ENCODE results near the gene VSIG4.

The VSIG4 gene

GRCh38 chrX:66042307-66043077 is 2.6 kb upstream of the VSIG4 start:
- Mint-ChIP-seq H3K27me3 (ENCODE audit: low read depth) (no peaks in the 10 kb centered on the region), H3K4me3 (no peak overlapping the region), H3K27ac (no peak overlapping the region), H3K9me3 (peaks cover 4% of the 10 kb centered on the region), H3K4me1 (ENCODE audit: low read depth) (peaks cover 24% of the 10 kb centered on the region), H3K36me3 (ENCODE audit: low read depth) (no peaks in the 10 kb centered on the region)

- Mint-ChIP-seq H3K4me3 (no peak overlapping the region), H3K27ac (peak overlapping the region; percentile 73), H3K36me3 (ENCODE audit: low read depth) (no peaks in the 10 kb centered on the region), H3K27me3 (ENCODE audit: low read depth) (no peaks in the 10 kb centered on the region), H3K4me1 (ENCODE audit: low read depth) (peaks cover 2% of the 10 kb centered on the region), H3K9me3 (peaks cover 4% of the 10 kb centered on the region)
These were observed 1.8 kb downstream of the VSIG4 start for GRCh38 chrX:66038115-66038514.

DNA sequence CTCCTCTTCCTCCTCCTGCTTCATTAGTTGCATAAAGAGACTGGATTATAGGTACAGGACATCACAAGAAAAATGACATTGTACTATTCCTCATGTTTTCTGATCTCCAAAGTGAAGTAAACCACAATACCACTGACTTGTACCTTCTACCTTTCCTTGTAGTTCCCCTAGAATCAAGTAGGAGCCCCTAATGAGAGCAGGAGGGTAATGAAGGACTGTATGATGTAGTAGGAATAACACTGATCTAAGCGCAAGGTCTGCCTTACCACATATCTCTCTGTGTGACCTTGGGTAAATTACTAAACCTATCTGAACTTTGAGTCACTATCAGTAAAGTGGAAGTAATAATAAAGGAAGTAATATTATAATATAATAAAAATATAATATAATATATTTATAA is 3.6 kb downstream of the VSIG4 start:
- Mint-ChIP-seq H3K27me3 (ENCODE audit: low read depth) (no peaks in the 10 kb centered on the region), H3K36me3 (ENCODE audit: low read depth) (no peaks in the 10 kb centered on the region), H3K4me3 (no peak overlapping the region), H3K27ac (no peak overlapping the region), H3K9me3 (peaks cover 4% of the 10 kb centered on the region), H3K4me1 (ENCODE audit: low read depth) (peaks cover 2% of the 10 kb centered on the region)

- H3K27me3 Mint-ChIP-seq (ENCODE audit: low read depth) = no peaks in the 10 kb centered on the region
- H3K36me3 Mint-ChIP-seq (ENCODE audit: low read depth) = no peaks in the 10 kb centered on the region
- no peak overlapping the region for H3K4me3 Mint-ChIP-seq
- no peak overlapping the region for H3K27ac Mint-ChIP-seq
- H3K9me3 Mint-ChIP-seq = peaks cover 4% of the 10 kb centered on the region
- peaks cover 2% of the 10 kb centered on the region for H3K4me1 Mint-ChIP-seq (ENCODE audit: low read depth)
These were observed 4.2 kb downstream of the VSIG4 start for GRCh38 chrX:66035667-66036066.

GRCh38 chrX:66030505-66031317 is 9.2 kb downstream of the VSIG4 start:
- Mint-ChIP-seq H3K27ac (no peak overlapping the region), H3K36me3 (ENCODE audit: low read depth) (no peaks in the 10 kb centered on the region), H3K4me3 (no peak overlapping the region), H3K9me3 (no peaks in the 10 kb centered on the region), H3K27me3 (ENCODE audit: low read depth) (no peaks in the 10 kb centered on the region), H3K4me1 (ENCODE audit: low read depth) (peaks cover 5% of the 10 kb centered on the region)

DNA sequence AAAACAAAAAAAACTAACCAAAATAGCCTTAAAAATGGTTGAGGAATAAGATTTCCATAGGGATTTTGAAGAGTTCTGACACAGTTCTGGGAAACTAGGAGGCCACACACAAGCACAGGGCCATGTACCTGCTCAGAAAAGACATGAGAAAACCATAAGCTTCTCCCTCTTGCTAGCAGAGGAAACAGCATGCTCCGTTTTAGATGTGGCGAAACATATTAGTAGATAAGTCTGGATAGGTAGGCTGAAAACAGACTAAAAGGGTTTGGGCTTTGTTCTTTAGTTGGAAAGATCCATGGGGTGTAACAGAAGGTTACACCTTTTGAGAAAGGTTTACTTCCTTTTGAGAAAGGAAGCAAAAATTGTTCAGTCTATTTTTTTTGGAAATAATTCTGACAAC is 10.9 kb downstream of the VSIG4 start:
- Mint-ChIP-seq H3K27ac (no peak overlapping the region), H3K4me1 (ENCODE audit: low read depth) (peaks cover 6% of the 10 kb centered on the region), H3K4me3 (no peak overlapping the region), H3K36me3 (ENCODE audit: low read depth) (peaks cover 4% of the 10 kb centered on the region), H3K27me3 (ENCODE audit: low read depth) (no peaks in the 10 kb centered on the region), H3K9me3 (no peaks in the 10 kb centered on the region)

GRCh38 chrX:66024570-66024969 is 15.3 kb downstream of the VSIG4 start:
- H3K9me3 Mint-ChIP-seq = no peaks in the 10 kb centered on the region
- H3K36me3 Mint-ChIP-seq (ENCODE audit: low read depth) = peaks cover 14% of the 10 kb centered on the region
- no peaks in the 10 kb centered on the region for H3K27me3 Mint-ChIP-seq (ENCODE audit: low read depth)
- H3K4me3 Mint-ChIP-seq = no peak overlapping the region
- no peak overlapping the region for H3K27ac Mint-ChIP-seq
- H3K4me1 Mint-ChIP-seq (ENCODE audit: low read depth) = peaks cover 31% of the 10 kb centered on the region

DNA sequence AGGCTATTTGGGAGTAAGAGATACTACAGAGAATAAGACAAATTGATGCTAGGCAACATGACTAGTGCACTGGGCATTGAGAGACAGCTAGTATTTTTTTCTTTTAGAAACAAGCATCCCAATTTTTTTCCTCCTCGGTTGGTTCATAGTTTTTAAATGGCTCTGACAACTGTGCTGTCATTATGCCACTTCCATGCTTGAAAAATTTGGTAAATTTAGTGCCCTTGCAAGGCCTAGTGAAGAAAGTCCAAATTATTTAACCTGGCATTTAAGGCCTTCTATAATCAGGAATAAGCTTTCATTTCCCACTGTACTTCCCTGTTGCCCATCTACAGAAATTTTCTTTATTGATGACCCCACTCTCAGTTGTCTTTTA is 15.8 kb downstream of the VSIG4 start:
- Mint-ChIP-seq H3K4me1 (ENCODE audit: low read depth) (peaks cover 35% of the 10 kb centered on the region), H3K27me3 (ENCODE audit: low read depth) (no peaks in the 10 kb centered on the region), H3K27ac (no peak overlapping the region), H3K9me3 (no peaks in the 10 kb centered on the region), H3K36me3 (ENCODE audit: low read depth) (peaks cover 19% of the 10 kb centered on the region), H3K4me3 (no peak overlapping the region)

- H3K4me3 Mint-ChIP-seq = no peak overlapping the region
These were observed 16.3 kb downstream of the VSIG4 start for GRCh38 chrX:66023385-66024091.

DNA sequence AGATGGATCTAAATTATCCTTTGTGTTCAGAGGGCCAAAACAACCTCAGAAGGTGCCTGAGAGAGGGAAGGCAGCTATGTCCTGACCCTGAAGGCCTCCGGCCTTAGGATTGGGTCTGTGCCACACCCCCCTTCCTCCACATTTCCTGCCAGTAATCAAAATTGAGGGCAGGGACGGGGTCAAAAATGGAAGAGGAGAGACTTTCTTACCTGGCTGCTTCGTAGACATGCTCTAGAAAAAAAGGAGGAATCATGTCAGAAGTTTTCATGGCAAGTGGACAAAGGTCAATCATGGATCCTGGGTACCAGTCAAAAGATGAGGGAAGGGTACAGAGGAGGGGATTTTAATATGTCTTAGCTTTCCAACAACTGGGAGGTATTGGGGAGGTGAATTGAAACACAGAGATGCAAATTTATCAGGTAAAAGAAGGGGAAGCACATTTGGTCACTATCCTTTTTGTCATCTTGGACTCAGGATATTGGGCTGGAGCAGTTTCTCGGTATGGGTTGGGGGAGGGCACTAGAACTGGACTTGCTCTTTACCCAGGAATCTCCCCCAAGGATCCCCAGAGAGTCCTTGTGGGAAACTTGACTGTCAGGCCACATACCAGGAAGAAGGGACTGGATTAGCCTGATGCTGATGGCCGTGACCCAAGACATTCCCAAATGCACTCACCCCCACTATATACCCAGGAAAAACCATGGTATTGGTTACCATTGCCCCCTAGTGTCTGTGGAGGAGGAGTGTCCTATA is 17.1 kb downstream of the VSIG4 start:
- Mint-ChIP-seq H3K36me3 (ENCODE audit: low read depth) (peaks cover 26% of the 10 kb centered on the region), H3K27me3 (ENCODE audit: low read depth) (no peaks in the 10 kb centered on the region), H3K4me3 (no peak overlapping the region), H3K4me1 (ENCODE audit: low read depth) (peaks cover 39% of the 10 kb centered on the region), H3K27ac (no peak overlapping the region), H3K9me3 (no peaks in the 10 kb centered on the region)

More at GRCh38 chrX:66023385-66024091, 16.3 kb downstream of the VSIG4 start:
- Mint-ChIP-seq H3K27me3 (ENCODE audit: low read depth) (no peaks in the 10 kb centered on the region), H3K4me1 (ENCODE audit: low read depth) (peaks cover 36% of the 10 kb centered on the region), H3K9me3 (no peaks in the 10 kb centered on the region), H3K36me3 (ENCODE audit: low read depth) (peaks cover 24% of the 10 kb centered on the region), H3K27ac (no peak overlapping the region)

GRCh38 chrX:66021765-66022631 is 17.9 kb downstream of the VSIG4 start:
- H3K36me3 Mint-ChIP-seq (ENCODE audit: low read depth) = peaks cover 27% of the 10 kb centered on the region
- H3K27ac Mint-ChIP-seq = no peak overlapping the region
- peaks cover 44% of the 10 kb centered on the region for H3K4me1 Mint-ChIP-seq (ENCODE audit: low read depth)
- H3K4me3 Mint-ChIP-seq = no peak overlapping the region
- no peaks in the 10 kb centered on the region for H3K9me3 Mint-ChIP-seq
- no peaks in the 10 kb centered on the region for H3K27me3 Mint-ChIP-seq (ENCODE audit: low read depth)

DNA sequence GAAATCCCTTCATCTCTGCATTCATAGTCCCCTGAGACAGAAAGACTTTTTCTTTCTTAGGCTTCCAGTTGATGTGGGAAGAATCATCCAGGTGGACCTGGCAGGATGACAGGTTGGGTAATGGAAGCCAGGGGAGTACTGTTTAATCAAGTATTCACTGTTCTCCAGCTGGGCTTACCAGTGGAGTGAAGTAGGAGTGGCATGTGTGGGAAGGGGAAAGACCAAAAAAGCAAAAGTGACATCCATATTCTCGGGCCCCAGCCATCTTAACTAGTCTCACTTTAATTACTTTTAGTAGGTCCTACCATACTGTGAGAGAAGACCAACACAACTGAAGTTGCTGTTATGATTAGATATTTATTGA is 18.5 kb downstream of the VSIG4 start:
- Mint-ChIP-seq H3K36me3 (ENCODE audit: low read depth) (peaks cover 27% of the 10 kb centered on the region), H3K4me3 (no peak overlapping the region), H3K27ac (no peak overlapping the region), H3K9me3 (no peaks in the 10 kb centered on the region), H3K27me3 (ENCODE audit: low read depth) (no peaks in the 10 kb centered on the region), H3K4me1 (ENCODE audit: low read depth) (peaks cover 50% of the 10 kb centered on the region)

GRCh38 chrX:66020631-66021334 is 19.1 kb downstream of the VSIG4 start:
- Mint-ChIP-seq H3K27me3 (ENCODE audit: low read depth) (no peaks in the 10 kb centered on the region), H3K9me3 (no peaks in the 10 kb centered on the region), H3K4me3 (peak overlapping the region; percentile 34), H3K27ac (peak overlapping the region; percentile 72), H3K36me3 (ENCODE audit: low read depth) (peaks cover 27% of the 10 kb centered on the region), H3K4me1 (ENCODE audit: low read depth) (peaks cover 54% of the 10 kb centered on the region)
